Uterus (tissue), 4 donors: ENCODE data around the gene DGAT2. TPM values are rescaled to one million over a fixed set of nuclear protein-coding genes. Genes with fewer than 3 reads are reported as not detected.

Source experiments
- DNase-seq, 2 donors: peaks; one replicate each; pipeline ENCODE4 v3.0.0-alpha.2; 2019 to 2020
- H3K27ac ChIP-seq, 2 donors: fragments of 200-600 bp; sonication (generic); 1 replicate in 1 of 2; 2 replicates in 1 of 2; pipeline ENCODE4 v1.5.1; 2016 to 2018
- H3K27me3 ChIP-seq, 2 donors: fragments of 200-600 bp; sonication (generic); one replicate each; pipeline ENCODE4 v1.5.1; 2018 to 2019; ENCODE audit warnings: control low read depth in 1 of 2
- H3K36me3 ChIP-seq, 2 donors: fragments of 200-600 bp; sonication (generic); one replicate each; pipeline ENCODE4 v1.5.1; 2019; ENCODE audit warnings: control low read depth in 1 of 2
- H3K4me1 ChIP-seq, 2 donors: fragments of 200-600 bp; sonication (generic); one replicate each; pipeline ENCODE4 v1.5.1; 2018 to 2019; ENCODE audit warnings: control low read depth in 1 of 2
- H3K4me3 ChIP-seq, 2 donors: fragments of 200-600 bp; sonication (generic); 1 replicate in 1 of 2; 2 replicates in 1 of 2; pipeline ENCODE4 v1.5.1; 2018 to 2019; ENCODE audit warnings: mild to moderate bottlenecking in 1 of 2
- H3K9me3 ChIP-seq, 2 donors: fragments of 200-600 bp; sonication (generic); one replicate each; pipeline ENCODE4 v1.5.1; 2019; ENCODE audit warnings: control low read depth in 1 of 2
- POLR2A ChIP-seq, 2 donors: fragments of 450-650 bp; IDR thresholded peaks; one replicate each; pipeline ENCODE4 v1.6.1; 2016; ENCODE audit warnings: antibody characterized with exemption in 2 of 2, mild to moderate bottlenecking in 1 of 2, moderate library complexity in 1 of 2
- intact Hi-C: fragments of 100-400 bp; cut with DNase I; formaldehyde crosslinking; loops from one replicate; pipeline ENCODE4 v1.15.1; 2023; ENCODE audit warnings: low total_unique reads
- total RNA-seq, 4 donors: library from RNA; depleted of rRNA in 3 of 4; stranded (reverse); fragments of >200 nt in 3 of 4; gene quantifications; one replicate each; pipeline versions ENCODE4 v1.1.0 to v1.2.4, GENCODE V29; 2014 to 2023
- TF ChIP-seq, protein P1 (sequence below), 4 experiments: fragments of 200-600 bp in 2 of 4; fragments of 450-650 bp in 2 of 4; sonication (generic) in 2 of 4; IDR thresholded peaks; one replicate each; pipeline ENCODE4 v1.5.1; 2016 to 2019; ENCODE audit warnings: antibody characterized with exemption in 4 of 4, mild to moderate bottlenecking in 2 of 4, moderate library complexity in 1 of 4
- donor health status: DM: yes; HTN: yes; CAD: no.

DGAT2 gene
- total RNA-seq, 4 donors from 2014 or later: 0.29 to 1.5 (median 1.5) TPM; not detected in 1

DNA sequence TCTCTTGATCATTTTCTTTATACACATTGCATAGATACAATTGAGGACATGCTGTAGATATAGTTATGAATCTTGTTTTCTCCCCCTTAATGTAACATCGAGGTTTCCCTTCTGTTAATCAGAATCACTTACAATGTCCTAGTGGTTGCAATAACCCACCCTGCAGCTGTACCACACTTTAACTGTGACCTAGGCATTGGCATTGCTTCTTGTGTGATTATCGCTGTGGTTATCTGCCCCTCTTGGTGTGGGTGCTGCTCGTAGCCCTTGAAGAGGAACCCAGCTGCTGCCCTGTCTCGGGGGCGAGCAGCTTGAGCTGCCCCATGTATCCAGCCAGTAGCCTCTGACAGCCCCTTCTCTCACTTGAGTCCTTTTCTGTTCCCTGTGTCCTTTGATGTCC, 1.5 kb downstream of the DGAT2 start:
- H3K36me3 ChIP-seq: no peaks in the 10 kb centered on the region
- no peak for DNase-seq
- peaks cover 0 to 14% of the 10 kb centered on the region in 2 donors for H3K4me1 ChIP-seq
- intact Hi-C loops: no loop called here
- H3K9me3 ChIP-seq: no peaks in the 10 kb centered on the region
- no peak overlapping the region for H3K4me3 ChIP-seq
- H3K27me3 ChIP-seq: no peaks in the 10 kb centered on the region
- TF ChIP-seq POLR2A (IDR thresholded peaks at IDR 0.05): no peak
- TF ChIP-seq, protein P1, sequence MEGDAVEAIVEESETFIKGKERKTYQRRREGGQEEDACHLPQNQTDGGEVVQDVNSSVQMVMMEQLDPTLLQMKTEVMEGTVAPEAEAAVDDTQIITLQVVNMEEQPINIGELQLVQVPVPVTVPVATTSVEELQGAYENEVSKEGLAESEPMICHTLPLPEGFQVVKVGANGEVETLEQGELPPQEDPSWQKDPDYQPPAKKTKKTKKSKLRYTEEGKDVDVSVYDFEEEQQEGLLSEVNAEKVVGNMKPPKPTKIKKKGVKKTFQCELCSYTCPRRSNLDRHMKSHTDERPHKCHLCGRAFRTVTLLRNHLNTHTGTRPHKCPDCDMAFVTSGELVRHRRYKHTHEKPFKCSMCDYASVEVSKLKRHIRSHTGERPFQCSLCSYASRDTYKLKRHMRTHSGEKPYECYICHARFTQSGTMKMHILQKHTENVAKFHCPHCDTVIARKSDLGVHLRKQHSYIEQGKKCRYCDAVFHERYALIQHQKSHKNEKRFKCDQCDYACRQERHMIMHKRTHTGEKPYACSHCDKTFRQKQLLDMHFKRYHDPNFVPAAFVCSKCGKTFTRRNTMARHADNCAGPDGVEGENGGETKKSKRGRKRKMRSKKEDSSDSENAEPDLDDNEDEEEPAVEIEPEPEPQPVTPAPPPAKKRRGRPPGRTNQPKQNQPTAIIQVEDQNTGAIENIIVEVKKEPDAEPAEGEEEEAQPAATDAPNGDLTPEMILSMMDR (IDR thresholded peaks at IDR 0.05): no peak
- H3K27ac ChIP-seq: no peak overlapping the region

DNA sequence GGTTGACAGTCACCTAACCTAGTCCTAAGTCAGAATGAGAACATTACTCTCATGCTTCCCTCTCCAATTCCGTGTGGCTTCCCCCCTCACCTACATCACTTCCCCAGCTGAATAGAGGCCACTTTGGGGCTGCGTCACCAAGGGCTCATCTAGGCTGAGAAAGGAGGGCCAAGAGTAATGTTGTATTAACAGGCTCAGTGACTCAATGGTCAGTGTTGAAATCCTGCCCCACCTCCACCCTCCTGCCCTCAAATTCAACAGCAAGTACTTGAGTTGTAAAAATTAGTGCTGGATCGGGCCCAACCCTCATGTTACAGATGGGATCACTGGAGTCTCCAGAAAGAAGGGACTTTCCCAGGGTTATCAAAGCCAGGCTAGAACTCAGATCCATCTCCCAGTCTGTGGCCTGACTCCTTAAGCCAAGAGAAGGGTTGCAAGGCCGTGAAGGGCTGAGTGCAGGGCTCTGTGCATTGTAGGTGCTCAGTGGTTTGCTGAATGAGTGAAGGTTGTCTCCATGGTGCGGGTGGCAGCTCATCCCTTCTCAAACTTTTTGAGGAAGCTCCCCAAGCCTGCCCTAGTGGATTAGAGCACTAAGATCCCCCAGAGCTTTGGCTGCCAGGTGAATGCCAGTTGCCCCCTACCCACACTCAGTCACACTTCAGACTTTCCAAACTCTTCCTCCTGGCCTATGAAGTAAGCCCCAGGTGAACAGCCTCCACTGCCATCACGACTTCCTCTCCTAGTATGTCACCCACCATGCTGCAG, 3.2 kb downstream of the DGAT2 start:
- no peaks in the 10 kb centered on the region for H3K9me3 ChIP-seq
- no peak overlapping the region for H3K27ac ChIP-seq
- H3K27me3 ChIP-seq: no peaks in the 10 kb centered on the region
- no peak overlapping the region for H3K4me3 ChIP-seq
- no peaks in the 10 kb centered on the region for H3K36me3 ChIP-seq
- peaks cover 0 to 14% of the 10 kb centered on the region in 2 donors for H3K4me1 ChIP-seq
- intact Hi-C loops: no loop called here
- TF ChIP-seq, protein P1 (IDR thresholded peaks at IDR 0.05): no peak
- TF ChIP-seq POLR2A (IDR thresholded peaks at IDR 0.05): no peak
- no peak for DNase-seq

DNA sequence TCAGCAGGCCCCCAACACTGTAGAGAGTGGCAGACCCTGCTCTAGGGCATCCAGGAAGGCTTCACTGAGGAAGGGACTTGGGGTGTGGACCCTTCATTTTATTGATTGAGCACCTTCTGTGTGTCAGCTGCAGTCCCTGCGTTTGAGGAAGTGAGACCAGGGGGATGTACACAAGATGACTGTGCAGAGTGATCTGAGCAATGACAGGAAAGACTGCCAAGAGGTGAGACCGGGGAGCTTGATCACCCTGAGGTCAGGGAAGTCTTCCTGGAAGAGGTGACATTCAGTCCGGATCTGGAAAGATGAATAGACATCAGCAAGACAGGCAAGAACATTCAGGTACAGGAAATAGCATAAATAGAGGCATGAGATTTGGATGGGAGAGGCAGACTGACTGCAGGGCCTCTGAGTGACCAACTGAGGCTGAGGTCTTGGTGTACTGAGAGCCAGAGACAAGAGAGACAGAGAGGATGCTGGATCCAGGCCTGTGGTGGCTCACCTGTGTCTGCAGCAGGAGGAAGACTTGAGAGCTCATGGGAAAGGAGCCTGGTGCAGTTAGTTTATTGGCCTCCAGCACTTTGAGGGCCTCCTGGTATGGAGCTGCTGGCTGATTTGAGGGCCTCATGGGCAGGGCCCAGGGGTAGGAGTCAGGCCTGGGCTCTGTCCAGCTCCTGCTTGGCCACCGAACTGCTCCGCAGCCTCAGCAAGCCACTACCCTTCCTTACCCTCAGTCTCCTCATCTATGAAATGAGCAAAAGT, 5.2 kb downstream of the DGAT2 start:
- Histone ChIP-seq H3K4me1 (peaks cover 0 to 2% of the 10 kb centered on the region in 2 donors), H3K36me3 (no peaks in the 10 kb centered on the region), H3K27ac (no peak overlapping the region), H3K9me3 (no peaks in the 10 kb centered on the region), H3K4me3 (no peak overlapping the region), H3K27me3 (no peaks in the 10 kb centered on the region)
- intact Hi-C loops: no loop called here
- TF ChIP-seq, protein P1 (IDR thresholded peaks at IDR 0.05): no peak
- no peak for TF ChIP-seq POLR2A (IDR thresholded peaks at IDR 0.05)
- DNase-seq: no peak

DNA sequence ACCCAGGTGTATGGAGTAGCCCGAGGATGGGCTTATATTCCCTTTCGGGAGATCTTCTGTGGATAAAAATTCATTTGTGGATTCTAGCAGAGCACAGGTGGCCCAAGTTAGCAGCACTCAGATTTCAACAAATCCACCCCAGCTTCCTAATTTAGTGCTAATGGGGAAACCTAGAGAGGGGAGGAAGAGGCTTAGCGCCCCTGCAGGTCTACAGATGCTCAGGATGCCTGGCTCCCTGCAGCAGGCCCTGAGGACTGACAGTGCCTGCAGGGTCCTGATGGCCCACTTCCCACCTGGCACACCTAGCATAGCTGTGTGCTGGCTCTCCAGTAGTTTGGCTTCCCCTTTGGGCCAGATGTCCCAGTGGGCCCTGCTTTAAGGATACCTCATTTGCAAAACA, 6.5 kb downstream of the DGAT2 start:
- H3K27me3 ChIP-seq: no peaks in the 10 kb centered on the region
- H3K36me3 ChIP-seq: no peaks in the 10 kb centered on the region
- no peak overlapping the region for H3K27ac ChIP-seq
- no peaks in the 10 kb centered on the region for H3K9me3 ChIP-seq
- no peak overlapping the region for H3K4me3 ChIP-seq
- no peak for DNase-seq
- no peaks in the 10 kb centered on the region for H3K4me1 ChIP-seq
- TF ChIP-seq POLR2A (IDR thresholded peaks at IDR 0.05): no peak
- TF ChIP-seq, protein P1 (IDR thresholded peaks at IDR 0.05): no peak
- intact Hi-C loops: no loop called here

DNA sequence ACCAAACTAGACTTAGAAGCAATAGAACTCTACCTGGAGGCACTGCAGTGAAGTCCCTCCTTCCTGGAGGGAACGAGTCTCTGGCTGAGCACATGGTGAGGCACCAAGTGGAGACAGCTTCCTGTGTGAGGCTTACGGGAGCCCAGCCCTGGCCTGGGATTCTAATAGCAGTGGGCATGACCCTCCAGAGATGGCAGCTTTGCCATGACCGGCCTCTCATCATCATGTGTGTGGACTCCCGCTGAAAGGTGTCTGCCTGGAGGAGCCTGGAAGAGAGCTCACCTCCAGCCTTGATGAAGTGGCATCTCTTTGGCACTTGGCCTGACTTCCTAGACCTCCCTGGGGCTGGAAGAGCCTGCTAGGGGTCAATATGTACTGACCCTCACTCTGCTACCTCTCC, 8.0 kb downstream of the DGAT2 start:
- TF ChIP-seq, protein P1 (IDR thresholded peaks at IDR 0.05): no peak
- TF ChIP-seq POLR2A (IDR thresholded peaks at IDR 0.05): no peak
- DNase-seq: no peak
- Histone ChIP-seq H3K4me1 (no peaks in the 10 kb centered on the region), H3K9me3 (no peaks in the 10 kb centered on the region), H3K36me3 (no peaks in the 10 kb centered on the region), H3K27me3 (no peaks in the 10 kb centered on the region), H3K27ac (no peak overlapping the region), H3K4me3 (no peak overlapping the region)
- intact Hi-C loops: no loop called here
